Activated naive CD4-positive, alpha-beta T cell treated with anti-CD3 and anti-CD28 coated beads for 36 hours (primary cell): Measurements from ENCODE around the gene AKR7A2. TPM values are rescaled to one million over a fixed set of nuclear protein-coding genes. Genes with fewer than 3 reads are reported as not detected.
"Not testable (repeated sequence)": the region's sequence is repeated elsewhere in the genome, so short reads cannot be mapped to it uniquely, and the experiment has no call there.

ENCODE experiments used
- CTCF ChIA-PET: fragments of 350-600 bp; sonication (Branson Sonifier 250); formaldehyde crosslinking; loops from one replicate; lab custom pipeline; 2021; ENCODE audit warnings: antibody characterized with exemption; lab: Charles Lee
- DNase-seq: peaks from one replicate; pipeline ENCODE4 v3.0.0-alpha.2; 2020
- H3K27ac Mint-ChIP-seq: one replicate; pipeline ENCODE4 v1.8.0; 2021; ENCODE audit warnings: mild to moderate bottlenecking, mixed read lengths
- H3K27me3 Mint-ChIP-seq: one replicate; pipeline ENCODE4 v1.8.0; 2021; ENCODE audit warnings: low read depth, mixed read lengths
- H3K36me3 Mint-ChIP-seq: one replicate; pipeline ENCODE4 v1.8.0; 2021; ENCODE audit warnings: low read depth, mixed read lengths
- H3K4me1 Mint-ChIP-seq: one replicate; pipeline ENCODE4 v1.8.0; 2021; ENCODE audit warnings: low read depth, mixed read lengths
- H3K4me3 Mint-ChIP-seq: one replicate; pipeline ENCODE4 v1.8.0; 2021; ENCODE audit warnings: mild to moderate bottlenecking, moderate library complexity, mixed read lengths
- H3K9me3 Mint-ChIP-seq: one replicate; pipeline ENCODE4 v1.8.0; 2021; ENCODE audit warnings: mixed read lengths
- intact Hi-C: fragments of 100-400 bp; cut with micrococcal nuclease; formaldehyde crosslinking; loops from one replicate; pipeline ENCODE4 v1.15.1; 2023
- total RNA-seq, 2 experiments: library from RNA; stranded (reverse); gene quantifications; one replicate each; pipeline ENCODE4 v1.2.3, GENCODE V29; 2021

The AKR7A2 gene
- total RNA-seq, 2 experiments from 2014 or later: 36.6 to 38.8 TPM

- CTCF ChIA-PET, H3K36me3 Mint-ChIP-seq, intact Hi-C loops: not testable (repeated sequence)
Measured at GRCh38 chr1:19285807-19286206, 26.1 kb downstream of the AKR7A2 start.

GRCh38 chr1:19285366-19285765 lies 26.6 kb downstream of the AKR7A2 start:
- H3K4me3 Mint-ChIP-seq, DNase-seq, intact Hi-C loops, H3K27ac Mint-ChIP-seq, H3K9me3 Mint-ChIP-seq, H3K36me3 Mint-ChIP-seq, CTCF ChIA-PET, H3K4me1 Mint-ChIP-seq: not testable (repeated sequence)
- H3K27me3 Mint-ChIP-seq: peaks cover 11% of the 10 kb centered on the region

More at GRCh38 chr1:19285807-19286206, 26.1 kb downstream of the AKR7A2 start:
- H3K9me3 Mint-ChIP-seq, DNase-seq, H3K4me3 Mint-ChIP-seq, H3K27ac Mint-ChIP-seq, H3K4me1 Mint-ChIP-seq: not testable (repeated sequence)
- H3K27me3 Mint-ChIP-seq: peaks cover 11% of the 10 kb centered on the region

GRCh38 chr1:19284881-19285280 lies 27.1 kb downstream of the AKR7A2 start:
- H3K27ac Mint-ChIP-seq: no peak overlapping the region
- peaks cover 10% of the 10 kb centered on the region for H3K27me3 Mint-ChIP-seq
- H3K4me3 Mint-ChIP-seq: no peak overlapping the region

GRCh38 chr1:19283891-19284290 lies 28.1 kb downstream of the AKR7A2 start:
- no peak for DNase-seq
- CTCF ChIA-PET: no interaction called here
- Mint-ChIP-seq H3K27ac (no peak overlapping the region), H3K4me1 (peaks cover 4% of the 10 kb centered on the region), H3K9me3 (no peaks in the 10 kb centered on the region), H3K27me3 (peaks cover 2% of the 10 kb centered on the region), H3K36me3 (no peaks in the 10 kb centered on the region), H3K4me3 (no peak overlapping the region)
- intact Hi-C loops: no loop called here

More at GRCh38 chr1:19284881-19285280, 27.1 kb downstream of the AKR7A2 start:
- H3K4me1 Mint-ChIP-seq: peaks cover 6% of the 10 kb centered on the region
- CTCF ChIA-PET: no interaction called here
- H3K36me3 Mint-ChIP-seq: no peaks in the 10 kb centered on the region
- no peaks in the 10 kb centered on the region for H3K9me3 Mint-ChIP-seq
- no peak for DNase-seq
- intact Hi-C loops: no loop called here

- Mint-ChIP-seq H3K4me1 (peaks cover 2% of the 10 kb centered on the region), H3K27ac (no peak overlapping the region), H3K9me3 (peaks cover 7% of the 10 kb centered on the region), H3K27me3 (peaks cover 15% of the 10 kb centered on the region), H3K4me3 (no peak overlapping the region), H3K36me3 (peaks cover 12% of the 10 kb centered on the region)
- DNase-seq: no peak
- CTCF ChIA-PET: no interaction called here
- intact Hi-C loops: no loop called here
Measured at GRCh38 chr1:19274636-19275035, 37.3 kb downstream of the AKR7A2 start.

GRCh38 chr1:19273844-19274531 lies 38.0 kb downstream of the AKR7A2 start:
- H3K27ac Mint-ChIP-seq, H3K4me1 Mint-ChIP-seq, H3K4me3 Mint-ChIP-seq, DNase-seq, intact Hi-C loops, H3K9me3 Mint-ChIP-seq: not testable (repeated sequence)
- CTCF ChIA-PET: interaction anchor here (1.4 kb wide), 1 partner anchor 309 kb away, joined by 3 read pairs; no protein-coding TSS in a partner anchor
- H3K27me3 Mint-ChIP-seq: peaks cover 15% of the 10 kb centered on the region
- peaks cover 12% of the 10 kb centered on the region for H3K36me3 Mint-ChIP-seq

GRCh38 chr1:19273106-19273843 lies 38.7 kb downstream of the AKR7A2 start:
- Mint-ChIP-seq H3K9me3 (peaks cover 7% of the 10 kb centered on the region), H3K4me1 (peaks cover 2% of the 10 kb centered on the region), H3K27ac (no peak overlapping the region), H3K4me3 (no peak overlapping the region), H3K27me3 (peaks cover 15% of the 10 kb centered on the region), H3K36me3 (peaks cover 12% of the 10 kb centered on the region)
- intact Hi-C loops: no loop called here
- no peak for DNase-seq
- CTCF ChIA-PET: interaction anchor here (1.4 kb wide), 1 partner anchor 310 kb away, joined by 3 read pairs; no protein-coding TSS in a partner anchor

- H3K4me3 Mint-ChIP-seq: no peak overlapping the region
- DNase-seq: no peak
- H3K36me3 Mint-ChIP-seq: peaks cover 12% of the 10 kb centered on the region
- intact Hi-C loops: no loop called here
- H3K27ac Mint-ChIP-seq: no peak overlapping the region
- H3K4me1 Mint-ChIP-seq: peaks cover 2% of the 10 kb centered on the region
- H3K27me3 Mint-ChIP-seq: peaks cover 15% of the 10 kb centered on the region
- peaks cover 7% of the 10 kb centered on the region for H3K9me3 Mint-ChIP-seq
- CTCF ChIA-PET: interaction anchor here (0.6 kb wide), 1 partner anchor 11 kb away, joined by 7 read pairs; no protein-coding TSS in a partner anchor
Measured at GRCh38 chr1:19272064-19272463, 39.9 kb downstream of the AKR7A2 start.

- H3K9me3 Mint-ChIP-seq, intact Hi-C loops, H3K27ac Mint-ChIP-seq, DNase-seq, H3K36me3 Mint-ChIP-seq, H3K4me3 Mint-ChIP-seq, H3K4me1 Mint-ChIP-seq, CTCF ChIA-PET: not testable (repeated sequence)
- peaks cover 15% of the 10 kb centered on the region for H3K27me3 Mint-ChIP-seq
Measured at GRCh38 chr1:19270343-19270730, 41.6 kb downstream of the AKR7A2 start.

GRCh38 chr1:19269427-19270342 lies 42.3 kb downstream of the AKR7A2 start:
- H3K4me1 Mint-ChIP-seq, CTCF ChIA-PET: not testable (repeated sequence)

GRCh38 chr1:19268445-19268844 lies 43.5 kb downstream of the AKR7A2 start:
- no peak overlapping the region for H3K4me3 Mint-ChIP-seq
- no peaks in the 10 kb centered on the region for H3K9me3 Mint-ChIP-seq
- H3K4me1 Mint-ChIP-seq: no peaks in the 10 kb centered on the region
- H3K27ac Mint-ChIP-seq: no peak overlapping the region
- CTCF ChIA-PET: no interaction called here
- H3K27me3 Mint-ChIP-seq: peaks cover 11% of the 10 kb centered on the region
- H3K36me3 Mint-ChIP-seq: peaks cover 5% of the 10 kb centered on the region
- intact Hi-C loops: no loop called here
- no peak for DNase-seq

More at GRCh38 chr1:19269427-19270342, 42.3 kb downstream of the AKR7A2 start:
- H3K4me3 Mint-ChIP-seq, H3K27ac Mint-ChIP-seq, intact Hi-C loops, H3K36me3 Mint-ChIP-seq, DNase-seq, H3K9me3 Mint-ChIP-seq: not testable (repeated sequence)
- peaks cover 15% of the 10 kb centered on the region for H3K27me3 Mint-ChIP-seq

- Mint-ChIP-seq H3K27me3 (no peaks in the 10 kb centered on the region), H3K4me3 (no peak overlapping the region), H3K27ac (no peak overlapping the region), H3K9me3 (no peaks in the 10 kb centered on the region), H3K36me3 (peaks cover 10% of the 10 kb centered on the region), H3K4me1 (no peaks in the 10 kb centered on the region)
- intact Hi-C loops: no loop called here
- no peak for DNase-seq
- CTCF ChIA-PET: interaction anchor here (0.9 kb wide), 1 partner anchor 8 kb away, joined by 3 read pairs; no protein-coding TSS in a partner anchor
Measured at GRCh38 chr1:19262744-19263143, 49.2 kb downstream of the AKR7A2 start.
